COR-L47 (cell line): ENCODE measurements around the gene SWSAP1.
A peak's percentile ranks its signal among the peaks of the same experiment; 100 is the strongest.
"Not testable (repeated sequence)": the region's sequence is repeated elsewhere in the genome, so short reads cannot be mapped to it uniquely, and the experiment has no call there.

Experiments
- DNase-seq: peaks from one replicate; lab custom pipeline; 2025; lab: John Stamatoyannopoulos, UW

The SWSAP1 gene, protein sequence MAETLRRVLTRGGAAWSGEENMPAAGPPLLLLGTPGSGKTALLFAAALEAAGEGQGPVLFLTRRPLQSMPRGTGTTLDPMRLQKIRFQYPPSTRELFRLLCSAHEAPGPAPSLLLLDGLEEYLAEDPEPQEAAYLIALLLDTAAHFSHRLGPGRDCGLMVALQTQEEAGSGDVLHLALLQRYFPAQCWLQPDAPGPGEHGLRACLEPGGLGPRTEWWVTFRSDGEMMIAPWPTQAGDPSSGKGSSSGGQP

DNA sequence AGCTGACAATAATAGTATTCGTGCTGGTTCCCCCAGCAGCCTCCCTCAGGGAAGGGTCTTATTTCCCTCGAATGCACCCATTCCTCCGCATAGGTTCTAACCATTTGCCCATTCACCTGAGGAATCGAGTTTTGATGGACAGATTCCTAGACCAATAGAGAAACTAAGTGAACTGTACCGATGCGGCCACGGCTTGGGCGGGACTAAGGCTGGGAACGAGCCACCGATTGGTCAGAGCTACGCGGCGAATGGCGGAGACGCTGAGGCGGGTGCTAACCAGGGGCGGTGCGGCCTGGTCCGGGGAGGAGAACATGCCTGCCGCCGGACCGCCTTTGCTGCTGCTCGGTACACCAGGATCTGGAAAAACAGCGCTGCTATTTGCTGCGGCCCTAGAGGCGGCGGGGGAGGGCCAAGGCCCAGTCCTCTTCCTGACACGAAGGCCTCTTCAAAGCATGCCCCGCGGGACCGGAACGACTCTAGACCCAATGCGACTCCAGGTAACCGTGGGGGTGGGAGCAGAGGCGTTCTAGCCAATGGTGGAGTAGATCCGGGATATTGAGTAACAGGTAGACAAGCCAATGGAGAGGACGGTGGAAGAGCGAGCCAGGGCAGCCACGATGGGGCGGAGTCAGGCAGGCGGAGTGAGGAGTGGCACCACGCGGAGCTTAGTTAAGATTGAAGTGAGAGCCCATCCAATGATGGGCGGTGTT is at the start of gene SWSAP1:
SWSAP1 (plus strand) TSS at position 234 of the 710 bp plus-strand sequence; CDS start at position 249, 15 bp downstream.
- DNase-seq = peak; percentile 99

DNA sequence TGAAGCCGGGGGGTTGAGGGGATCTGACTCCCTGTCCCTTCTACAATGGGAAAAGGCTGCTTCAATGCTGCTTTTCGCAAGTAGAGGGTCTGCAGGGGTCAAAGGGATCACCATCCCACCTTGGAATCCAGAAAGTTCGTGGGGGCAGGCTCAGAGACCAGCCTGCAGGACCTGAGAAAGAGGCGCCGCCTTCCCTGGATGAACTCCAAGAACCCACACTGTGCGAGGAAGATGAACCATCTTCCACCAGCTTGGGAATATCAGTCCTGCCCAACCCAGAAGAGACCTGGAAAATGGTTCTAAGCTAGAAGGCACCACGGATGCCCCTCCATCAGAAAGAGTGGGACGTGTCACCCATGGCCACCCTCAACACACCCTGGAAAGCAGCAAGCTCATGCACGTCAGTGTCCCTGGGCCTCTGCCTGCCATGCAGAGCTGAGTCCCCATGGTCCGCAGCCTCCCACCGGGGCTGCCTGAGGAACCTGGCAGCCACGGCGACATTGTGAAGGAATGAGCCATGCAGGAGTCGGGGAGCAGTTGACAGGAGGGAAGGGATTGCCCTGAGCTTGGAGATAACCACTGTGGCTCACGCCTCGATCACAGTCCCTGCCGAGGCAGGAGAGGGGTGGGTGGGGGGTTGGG is 49.6 kb upstream of the SWSAP1 start:
- no peak for DNase-seq

DNA sequence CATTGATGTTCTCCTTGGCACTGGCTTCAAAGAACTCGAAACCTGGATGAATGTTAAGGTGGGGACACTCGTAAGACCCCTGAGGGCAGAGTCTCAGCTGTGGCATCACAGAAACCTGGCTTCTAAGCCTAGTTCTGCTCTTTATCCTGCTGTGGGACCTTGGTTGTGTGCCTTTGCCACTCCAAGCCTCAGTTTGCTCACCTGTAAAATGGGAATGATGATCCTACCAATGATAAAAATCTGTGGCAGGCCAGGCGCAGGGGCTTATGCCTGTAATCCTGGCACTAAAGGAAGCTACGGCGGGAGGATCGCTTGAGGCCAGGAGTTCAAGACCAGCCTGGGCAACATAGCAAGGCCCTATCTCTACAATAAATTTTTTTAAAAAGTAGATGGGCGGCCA is 48.9 kb upstream of the SWSAP1 start:
- no peak for DNase-seq

DNA sequence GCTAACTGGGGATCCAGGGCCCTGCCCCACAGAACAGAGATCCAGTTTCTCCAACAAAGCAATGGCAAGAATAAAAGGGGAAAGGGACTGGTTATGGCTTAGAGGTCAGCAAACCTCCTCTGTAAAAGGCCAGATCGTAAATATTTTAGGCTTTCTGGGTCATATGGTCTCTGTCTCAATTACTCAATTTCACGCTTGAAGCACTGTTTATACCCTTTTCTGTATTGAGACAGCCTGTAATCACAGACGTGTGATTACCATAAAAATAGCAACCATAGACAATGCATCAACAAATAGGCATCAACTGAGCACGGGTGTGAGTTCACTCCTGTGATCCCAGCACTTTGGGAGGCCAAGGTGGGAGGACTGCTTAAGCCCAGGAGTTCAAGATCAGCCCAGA is 44.3 kb upstream of the SWSAP1 start:
- no peak for DNase-seq

DNA sequence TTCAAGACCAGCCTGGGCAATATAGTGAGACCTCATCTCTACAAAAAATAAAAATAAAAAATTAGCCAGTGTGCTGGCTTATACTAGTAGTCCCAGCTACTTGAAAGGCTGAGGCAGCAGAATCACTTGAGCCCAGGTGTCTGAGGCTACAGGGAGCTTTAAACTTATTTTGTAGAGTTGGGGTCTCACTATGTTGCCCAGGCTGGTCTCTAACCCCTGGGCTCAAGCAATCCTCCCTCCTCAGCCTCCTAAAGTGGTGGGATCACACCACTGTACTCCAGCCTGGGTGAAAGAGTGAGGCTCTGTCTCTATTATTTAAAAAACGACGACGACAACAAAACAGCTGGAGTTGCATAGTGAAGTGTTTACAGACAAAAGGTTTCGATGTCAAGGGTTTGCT is 43.0 kb upstream of the SWSAP1 start:
- no peak for DNase-seq

DNA sequence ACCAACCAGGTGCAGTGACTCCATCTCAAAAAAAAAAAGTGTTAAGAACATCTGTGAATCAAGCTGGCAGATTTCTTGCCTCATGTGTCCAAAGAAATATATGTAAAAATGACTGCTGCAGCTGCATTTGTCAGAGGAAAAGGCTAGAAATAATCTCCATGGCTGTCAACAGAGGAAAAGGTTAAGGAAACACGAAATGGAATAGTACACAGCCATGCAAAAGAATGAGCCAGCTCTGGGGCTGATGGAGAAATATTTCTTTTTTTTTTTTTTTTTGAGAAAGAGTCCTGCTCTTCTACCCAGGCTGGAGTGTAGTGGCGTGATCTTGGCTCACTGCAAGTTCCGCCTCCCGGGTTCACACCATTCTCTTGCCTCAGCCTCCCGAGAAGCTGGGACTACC is 41.6 kb upstream of the SWSAP1 start:
- DNase-seq = no peak

DNA sequence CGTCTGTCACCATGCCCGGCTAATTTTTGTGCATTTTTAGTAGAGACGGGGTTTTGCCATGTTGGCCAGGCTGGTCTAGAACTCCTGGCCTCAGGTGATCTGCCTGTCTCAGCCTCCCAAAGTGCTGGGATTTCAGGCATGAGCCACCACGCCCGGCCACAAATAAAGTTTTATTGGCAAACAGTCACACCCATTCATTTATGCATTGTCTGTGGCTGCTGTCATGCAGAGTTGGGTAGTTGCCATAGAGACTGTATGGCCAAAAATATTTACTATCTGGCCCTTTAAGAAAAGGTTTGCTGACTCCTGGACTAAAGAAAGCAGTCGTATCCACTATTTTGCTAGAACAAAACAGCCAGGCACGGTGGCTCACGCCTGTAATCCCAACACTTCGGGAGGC is 40.6 kb upstream of the SWSAP1 start:
- DNase-seq = not testable (repeated sequence)

DNA sequence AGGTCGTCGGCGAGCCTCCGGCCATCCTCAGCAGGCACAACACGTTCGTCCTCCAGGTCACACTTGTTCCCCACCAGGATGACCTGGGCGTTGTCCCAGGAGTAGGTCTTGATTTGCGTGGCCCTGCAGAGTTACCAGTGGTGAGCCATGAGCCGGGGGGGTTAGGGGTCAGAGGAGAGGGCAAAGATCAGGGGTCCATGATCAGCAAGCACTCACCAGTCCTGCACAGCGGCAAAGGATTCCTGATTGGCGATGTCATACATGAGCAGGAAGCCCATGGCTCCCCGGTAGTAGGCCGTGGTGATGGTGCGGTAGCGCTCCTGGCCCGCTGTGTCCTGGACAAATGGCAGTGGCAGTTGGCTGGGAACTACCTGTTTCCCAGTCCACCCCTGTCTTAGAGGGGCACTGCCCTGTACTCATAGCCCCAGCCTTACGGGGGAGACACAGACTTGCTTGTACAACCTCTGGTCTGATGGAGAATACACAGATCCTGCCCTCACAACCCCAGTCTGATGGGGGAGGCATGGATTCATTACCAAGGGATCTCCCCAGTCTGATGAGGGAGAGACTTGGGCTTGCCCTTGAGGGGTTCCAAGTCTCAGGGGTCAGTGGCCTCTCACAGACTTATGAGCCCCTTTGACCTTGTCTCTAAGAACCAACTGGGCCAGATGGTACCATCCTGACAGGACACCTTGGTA is 38.9 kb upstream of the SWSAP1 start:
- DNase-seq = no peak

DNA sequence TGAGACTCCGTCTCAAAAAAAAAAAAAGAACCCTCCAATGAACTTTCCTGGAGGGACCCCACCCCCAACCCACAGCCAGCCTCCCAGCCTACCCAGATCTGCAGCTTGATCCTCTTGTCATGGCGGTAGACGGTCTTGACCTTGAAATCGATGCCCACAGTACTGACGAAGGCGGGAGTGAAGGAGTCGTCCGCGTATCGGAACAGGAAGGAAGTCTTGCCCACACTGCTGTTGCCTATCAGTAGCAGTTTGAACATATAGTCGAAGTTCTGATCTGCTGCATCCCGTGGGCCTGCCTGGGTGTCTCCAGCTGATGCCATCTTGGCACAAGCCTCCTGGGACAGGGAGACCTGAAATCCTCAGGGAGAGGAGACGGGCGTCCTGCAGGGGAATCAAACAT is 37.4 kb upstream of the SWSAP1 start:
- DNase-seq = no peak

DNA sequence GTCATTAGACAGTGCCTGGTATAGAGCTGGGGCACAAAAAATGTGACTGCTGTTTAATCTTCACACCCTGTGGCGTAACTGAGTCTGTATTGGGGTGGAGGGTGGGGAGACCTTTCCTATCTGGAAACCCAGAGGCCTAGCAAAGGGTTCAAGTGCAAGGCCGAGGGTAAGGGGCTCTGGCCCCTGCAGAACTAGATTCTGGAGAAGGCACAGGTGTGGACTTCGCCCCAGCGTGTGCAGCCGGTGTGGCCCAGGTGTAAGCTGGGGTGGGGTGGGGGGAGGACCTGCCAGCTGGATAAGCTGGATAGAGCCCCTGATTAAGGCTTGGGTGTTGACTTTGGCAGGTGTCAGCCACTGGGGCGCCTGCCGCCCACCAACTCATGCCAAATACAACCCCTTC is 36.3 kb upstream of the SWSAP1 start:
- DNase-seq = no peak

- no peak for DNase-seq
These were observed 35.8 kb upstream of the SWSAP1 start for GRCh38 chr19:11338569-11339253.

DNA sequence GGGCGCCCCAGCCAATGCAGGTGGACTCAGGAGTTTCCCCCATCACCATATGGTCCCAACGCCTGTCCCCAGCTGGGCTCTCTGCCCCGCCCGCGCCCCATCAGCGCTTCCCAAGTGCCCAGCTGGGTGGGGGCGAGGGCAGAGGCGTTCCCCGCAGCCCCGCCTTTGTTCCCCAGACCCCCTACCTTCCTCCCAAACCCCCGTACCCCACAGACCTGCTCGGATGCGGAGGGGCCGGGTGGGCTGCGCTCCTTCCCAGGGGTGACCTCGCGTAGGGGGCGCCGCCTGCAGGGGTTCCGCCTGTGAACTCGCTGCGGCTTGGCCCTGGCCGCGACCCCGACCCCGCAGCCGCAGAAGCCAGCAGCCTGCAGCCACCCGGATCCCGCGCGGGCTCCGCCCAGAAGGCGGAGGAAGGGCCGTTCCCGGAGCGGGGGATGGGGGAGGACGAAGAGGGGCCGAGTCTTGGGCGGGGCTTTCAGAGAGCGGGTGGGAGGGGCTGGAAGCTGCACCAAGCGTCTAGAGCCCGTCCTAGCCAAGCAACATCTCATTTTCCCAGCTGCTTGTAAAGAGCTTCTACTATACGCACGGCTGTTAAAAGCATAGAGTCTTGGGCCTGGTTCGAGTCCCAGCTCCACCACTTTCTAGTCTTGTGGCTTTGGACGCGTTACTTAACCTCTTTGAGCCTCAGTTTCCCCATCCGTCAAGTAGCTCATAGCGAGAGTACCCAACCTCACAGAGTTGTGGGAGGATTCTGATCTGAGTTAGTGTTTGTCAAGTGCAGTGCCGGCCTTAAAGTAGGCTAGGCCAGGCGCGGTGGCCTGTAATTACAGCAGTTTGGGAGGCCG is 35.0 kb upstream of the SWSAP1 start, which contains the start of gene RAB3D:
RAB3D (minus strand) TSS at position 404 of the 845 bp plus-strand sequence. CDS start 2,258 bp downstream, outside the sequence.
- DNase-seq = peak; percentile 81

GRCh38 chr19:11340099-11340467 is 34.4 kb upstream of the SWSAP1 start:
- not testable (repeated sequence) for DNase-seq

DNA sequence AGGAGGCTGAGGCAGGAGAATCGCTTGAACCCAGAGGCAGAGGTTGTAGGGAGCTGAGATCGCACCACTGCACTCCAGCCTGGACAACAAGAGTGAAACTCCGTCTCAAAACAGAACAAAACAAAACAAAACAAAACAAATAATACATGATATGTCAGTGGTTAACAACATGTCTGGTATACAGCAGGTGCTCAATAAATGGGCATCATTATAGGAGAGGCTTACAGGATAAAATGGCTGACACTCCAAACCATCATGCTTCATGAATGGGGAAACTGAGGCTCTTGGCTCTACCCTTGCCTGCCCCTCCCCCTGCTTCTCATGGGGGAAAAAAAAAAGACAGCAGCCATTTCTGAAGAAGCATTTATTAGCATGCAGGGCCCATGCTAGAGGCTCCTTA is 32.0 kb upstream of the SWSAP1 start:
- DNase-seq = no peak

GRCh38 chr19:11345122-11345803 is 29.2 kb upstream of the SWSAP1 start:
- no peak for DNase-seq

- DNase-seq = peak; percentile 100
These were observed 28.1 kb upstream of the SWSAP1 start, which contains the start of the genes CCDC159 and TMEM205 for GRCh38 chr19:11346104-11346940. Gene CCDC159 (plus strand): TSS chr19:11346519. CDS start chr19:11346607, 88 bp downstream. Gene TMEM205 (minus strand): TSS chr19:11346268. CDS start chr19:11345619, 649 bp downstream.

- DNase-seq = no peak
These were observed 26.9 kb upstream of the SWSAP1 start for GRCh38 chr19:11347546-11348039.

DNA sequence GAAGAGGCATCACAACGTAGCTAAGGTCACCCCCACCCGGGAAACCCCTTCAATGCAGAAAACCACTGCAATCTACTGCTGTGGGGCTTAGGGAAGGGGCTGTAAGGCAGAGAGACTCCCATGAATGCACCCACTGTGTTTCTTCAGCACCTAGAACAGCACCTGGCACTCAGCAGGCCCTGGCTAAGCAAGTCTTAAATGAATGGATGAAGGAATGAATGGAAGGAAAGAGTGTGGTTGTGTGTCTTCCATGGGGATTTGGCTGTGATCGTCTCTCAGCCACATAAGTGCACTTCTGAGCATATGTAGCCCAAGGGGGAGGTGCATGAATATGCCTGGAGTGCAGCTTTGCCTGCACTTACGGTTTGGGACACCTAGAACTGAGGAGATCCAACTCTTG is 25.3 kb upstream of the SWSAP1 start:
- no peak for DNase-seq

- DNase-seq = not testable (repeated sequence)
These were observed 20.4 kb upstream of the SWSAP1 start for GRCh38 chr19:11354102-11354501.
